Measurements from ENCODE around the gene MCM10.

- TF ChIP-seq CTCF (IDR thresholded peaks at IDR 0.05; ENCODE audit: low read depth, low read length, poor library complexity, severe bottlenecking) (no peak), EZH2phosphoT487 (IDR thresholded peaks at IDR 0.05; ENCODE audit: borderline replicate concordance, low read length) (no peak)
Observed at GRCh38 chr10:13158401-13158800, 3.0 kb upstream of the MCM10 start.
